NOMO-1 treated with DMSO at 0.1 percent for 48 hours (cell line): ENCODE results near the gene CLEC4G.
A peak's percentile ranks its signal among the peaks of the same experiment; 100 is the strongest.

ENCODE experiments used
- DNase-seq: peaks from one replicate; lab custom pipeline; 2025; ENCODE audit not compliant: unreplicated experiment; lab: John Stamatoyannopoulos, UW

The CLEC4G gene

DNA sequence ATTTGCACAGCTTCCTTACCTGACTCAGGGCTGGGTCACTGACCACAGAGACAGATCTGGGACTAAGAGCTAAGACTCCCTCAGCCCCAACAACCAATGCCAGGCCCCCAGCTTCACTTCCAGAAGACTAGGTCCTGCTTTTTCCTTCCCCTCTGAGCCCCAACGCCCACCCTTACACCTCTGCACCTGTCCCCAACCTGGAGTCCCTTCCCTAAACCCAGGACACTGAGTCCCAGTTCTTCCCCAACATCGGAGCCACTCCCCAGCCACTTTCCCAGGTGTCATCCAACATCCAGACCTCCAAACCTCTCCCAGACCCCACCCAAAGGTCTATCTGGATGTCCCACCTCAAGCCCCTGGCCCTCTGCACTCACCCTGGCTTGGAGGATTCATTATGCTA is 32.9 kb downstream of the CLEC4G start:
- no peak for DNase-seq

DNA sequence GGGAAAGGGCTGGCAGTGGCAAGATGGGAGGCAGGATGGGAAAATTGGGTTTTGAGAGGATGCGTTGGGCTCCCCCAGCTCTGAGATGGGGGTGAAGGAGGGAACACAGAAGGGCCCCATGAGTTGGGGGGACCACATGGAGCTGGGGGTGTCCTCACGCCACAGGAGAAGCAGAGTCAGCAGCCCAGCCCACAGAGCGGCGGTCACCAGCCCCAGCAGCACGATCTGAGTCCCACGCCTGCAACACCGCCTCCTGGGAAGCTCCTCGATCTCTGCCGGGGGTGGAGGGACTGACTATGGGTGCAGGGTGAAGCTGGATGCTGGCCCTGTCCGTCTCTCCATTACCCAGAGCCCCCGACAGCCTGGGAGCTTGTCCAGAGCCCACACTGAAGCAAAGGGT is 33.3 kb downstream of the CLEC4G start:
- no peak for DNase-seq

DNA sequence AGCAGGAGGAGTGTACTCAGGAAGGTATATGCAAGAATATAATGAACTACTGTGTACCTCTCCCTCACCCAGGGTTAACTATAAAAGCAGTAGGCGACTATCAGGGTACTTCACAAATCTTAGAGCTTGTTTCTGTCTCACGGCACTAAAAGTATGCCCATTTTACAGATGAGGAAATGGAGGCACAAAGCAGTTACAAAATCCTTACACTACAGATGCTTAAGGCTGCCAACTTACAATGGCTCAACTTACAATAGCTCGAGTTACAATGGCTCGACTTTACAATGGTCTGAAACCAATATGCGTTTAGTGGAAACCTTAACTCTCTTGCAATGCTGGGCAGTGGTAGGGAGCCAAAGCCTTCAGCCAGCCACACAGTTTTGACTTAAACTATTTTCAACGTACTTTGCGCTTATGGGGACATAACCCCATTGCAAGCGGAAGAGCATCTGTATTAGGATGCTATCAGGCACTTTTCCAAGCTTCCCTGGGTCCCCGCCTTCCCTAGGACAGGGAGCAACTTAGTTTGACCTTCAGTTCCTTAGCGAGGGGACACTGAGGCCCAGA is 34.1 kb downstream of the CLEC4G start:
- DNase-seq = no peak

DNA sequence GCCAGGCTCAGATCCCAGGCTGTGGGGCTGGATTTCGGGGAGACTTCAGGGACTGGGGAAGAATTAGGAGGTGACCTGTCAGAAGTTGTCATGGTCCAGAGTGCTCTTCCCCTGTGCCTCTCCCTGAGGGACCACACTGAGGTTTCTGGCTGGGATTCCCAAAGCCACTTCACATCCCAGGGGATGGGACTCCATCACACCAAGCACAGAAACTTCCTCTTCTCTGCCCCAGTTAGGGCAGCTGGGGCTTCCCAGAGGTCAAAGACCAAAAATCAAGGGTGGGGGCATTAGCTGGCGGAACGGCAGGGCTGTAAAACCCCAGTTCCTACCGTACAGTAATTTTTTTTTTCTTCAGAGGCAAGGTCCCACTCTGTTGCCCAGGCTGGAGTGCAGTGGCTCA is 37.4 kb downstream of the CLEC4G start:
- no peak for DNase-seq

DNA sequence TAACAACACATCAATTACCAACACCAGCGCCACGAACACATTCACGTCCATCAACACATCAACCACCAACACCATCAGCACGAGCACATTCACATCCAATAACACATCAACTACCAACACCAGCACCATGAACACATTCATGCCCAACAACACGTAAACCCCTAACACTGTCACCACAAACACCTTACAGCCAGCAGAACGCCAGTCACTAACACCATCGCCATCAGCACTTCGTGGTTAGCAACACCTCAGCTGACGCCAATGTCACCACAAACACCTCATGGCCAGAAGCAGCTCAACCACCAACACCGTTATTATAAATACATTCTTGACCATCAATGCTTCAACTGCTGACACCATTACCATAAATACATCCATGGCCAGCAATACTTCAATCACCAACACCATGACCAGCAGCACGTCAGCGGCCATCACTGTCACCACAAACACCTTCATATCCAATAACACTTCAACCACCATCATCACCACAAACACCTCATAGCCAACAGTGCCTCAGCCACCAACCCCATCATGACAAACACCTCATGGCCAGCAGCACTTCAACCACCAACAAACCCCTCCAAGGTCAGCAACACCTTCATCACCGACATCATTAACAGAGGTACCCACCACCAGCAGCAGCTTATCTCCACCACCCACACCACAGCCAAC is 39.4 kb downstream of the CLEC4G start:
- DNase-seq = no peak

DNA sequence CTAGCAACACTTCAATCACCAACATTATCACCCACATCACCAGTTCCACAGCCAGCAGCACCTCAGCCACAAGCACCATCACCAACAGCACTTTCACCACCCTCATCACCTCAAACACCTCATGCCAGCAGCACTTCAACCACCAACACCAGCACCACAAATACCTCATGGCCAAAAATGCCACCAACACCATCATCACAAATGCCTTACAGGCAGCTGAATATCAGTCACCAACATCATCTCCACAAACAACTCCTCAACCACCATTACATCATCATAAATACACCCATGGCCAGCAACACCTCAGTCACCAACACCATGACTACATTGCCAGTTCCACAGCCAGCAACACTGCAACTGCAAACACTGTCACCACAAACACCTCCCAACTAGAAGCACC is 40.4 kb downstream of the CLEC4G start:
- no peak for DNase-seq

DNA sequence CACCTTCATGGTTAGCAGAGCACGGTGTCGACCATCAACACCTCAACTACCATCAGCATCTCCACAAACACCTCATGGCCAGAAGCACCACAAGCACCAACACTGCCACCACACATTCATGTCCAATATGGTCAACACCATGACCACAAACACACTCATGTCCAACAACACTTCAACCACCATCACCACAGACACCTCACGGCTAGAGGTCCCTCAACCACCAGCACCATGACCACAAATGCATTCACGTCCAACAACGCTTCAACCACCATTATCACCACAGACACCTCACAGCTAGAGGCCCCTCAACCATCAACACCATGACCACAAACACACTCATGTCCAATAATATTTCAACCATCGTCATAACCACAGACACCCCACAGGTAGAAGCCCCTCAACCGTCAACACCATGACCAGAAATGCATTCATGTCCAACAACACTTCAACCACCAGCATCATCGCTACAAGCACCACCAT is 41.1 kb downstream of the CLEC4G start:
- DNase-seq = no peak

DNA sequence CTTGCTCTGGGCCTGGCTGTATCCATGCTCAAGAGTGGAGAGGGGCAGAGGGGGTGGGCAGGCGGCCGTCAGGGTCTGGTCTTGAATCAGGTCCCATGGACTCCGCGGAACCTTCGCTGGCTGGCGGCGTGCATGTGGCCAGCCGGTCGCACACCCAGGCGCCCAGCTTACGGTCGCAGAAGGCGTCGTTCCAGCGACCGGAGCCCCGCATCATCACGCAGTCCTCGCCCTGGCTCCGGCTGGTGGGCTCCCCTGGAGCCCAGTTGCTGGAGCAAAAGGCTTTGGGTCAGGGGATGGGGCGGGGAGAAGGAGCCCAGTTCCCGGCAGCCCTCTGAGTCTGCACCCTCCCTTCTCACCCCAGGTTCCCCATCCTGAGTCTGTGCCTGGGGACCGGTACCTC is 42.7 kb downstream of the CLEC4G start:
- no peak for DNase-seq

DNA sequence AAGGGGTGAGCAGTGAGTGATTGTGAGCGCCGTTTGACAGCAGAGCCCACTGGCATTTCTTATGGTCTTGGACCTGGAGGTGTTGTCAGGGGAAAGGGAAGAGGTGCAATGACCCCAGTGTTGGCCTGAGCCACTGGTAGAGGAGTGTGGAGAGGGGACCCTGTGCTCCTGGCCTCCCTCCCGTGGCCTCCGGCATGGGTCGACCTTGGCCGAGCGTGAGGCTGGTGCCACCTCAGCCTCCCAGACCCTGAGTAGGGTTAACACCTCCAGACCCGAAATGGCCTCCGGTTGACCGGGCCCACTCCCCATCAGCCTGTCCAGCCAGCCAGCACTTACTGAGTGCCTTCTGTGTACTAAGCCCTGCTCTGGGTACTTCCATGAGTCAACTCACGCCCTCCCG is 44.7 kb downstream of the CLEC4G start:
- no peak for DNase-seq

DNA sequence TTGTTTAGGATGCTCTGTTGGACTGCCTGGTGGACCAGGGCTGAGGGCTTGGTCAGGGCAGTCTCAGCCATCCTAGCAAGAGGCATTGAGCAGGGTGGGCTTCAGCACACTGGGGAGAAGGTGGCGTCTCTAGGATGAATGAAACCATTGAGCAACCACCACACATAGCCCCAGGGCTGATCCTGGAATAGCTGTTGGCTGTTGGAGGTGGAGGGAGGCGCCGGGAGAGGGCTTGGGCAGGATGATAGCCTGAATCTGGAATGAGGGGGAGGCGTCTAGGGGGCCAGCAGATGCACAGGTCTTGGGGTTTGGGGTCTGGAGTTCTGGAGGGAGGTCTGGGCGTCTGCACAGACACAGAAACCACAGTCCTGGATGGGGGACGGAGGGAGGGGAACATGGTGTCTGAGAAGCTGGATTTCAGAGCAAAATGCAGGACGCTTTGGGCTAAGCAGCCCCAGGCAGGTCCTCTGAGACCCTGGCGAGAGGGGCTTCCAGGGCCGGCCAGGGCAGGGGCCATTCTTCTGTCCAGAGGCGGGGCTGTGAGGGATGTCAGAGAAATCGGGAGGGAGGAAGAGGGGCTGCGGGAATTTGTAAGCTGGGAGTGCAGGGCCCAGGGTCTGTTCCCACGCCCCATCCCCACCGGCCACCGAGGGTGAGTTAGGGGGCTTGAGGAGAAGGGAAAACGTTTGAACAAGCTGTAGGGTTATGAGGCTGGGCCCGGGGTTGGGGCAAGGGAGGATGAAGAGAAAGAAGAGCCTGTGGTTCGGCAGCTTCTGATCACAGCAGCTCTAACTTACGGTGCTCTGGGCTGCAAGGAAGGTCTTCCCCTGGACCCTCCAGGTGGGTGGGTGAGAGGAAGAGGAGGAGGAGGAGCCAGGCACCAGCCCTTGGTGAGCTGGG is 46.1 kb downstream of the CLEC4G start:
- no peak for DNase-seq

DNA sequence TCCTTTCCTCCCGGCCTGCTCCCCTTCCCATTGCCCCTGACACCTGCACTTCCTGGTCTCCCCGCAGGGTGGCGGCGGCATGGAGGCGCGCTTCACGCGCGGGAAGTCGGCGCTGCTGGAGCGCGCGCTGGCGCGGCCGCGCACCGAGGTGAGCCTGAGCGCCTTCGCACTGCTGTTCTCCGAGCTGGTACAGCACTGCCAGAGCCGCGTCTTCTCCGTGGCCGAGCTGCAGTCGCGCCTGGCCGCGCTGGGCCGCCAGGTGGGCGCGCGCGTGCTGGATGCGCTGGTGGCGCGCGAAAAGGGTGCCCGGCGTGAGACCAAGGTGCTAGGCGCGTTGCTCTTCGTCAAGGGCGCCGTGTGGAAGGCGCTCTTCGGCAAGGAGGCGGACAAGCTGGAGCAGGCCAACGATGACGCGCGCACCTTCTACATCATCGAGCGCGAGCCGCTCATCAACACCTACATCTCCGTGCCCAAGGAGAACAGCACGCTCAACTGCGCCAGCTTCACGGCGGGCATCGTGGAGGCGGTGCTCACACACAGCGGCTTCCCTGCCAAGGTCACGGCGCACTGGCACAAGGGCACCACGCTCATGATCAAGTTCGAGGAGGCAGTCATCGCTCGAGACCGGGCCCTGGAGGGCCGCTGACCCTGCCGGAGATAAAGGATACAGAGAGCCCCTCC is 49.6 kb downstream of the CLEC4G start:
- DNase-seq = no peak

DNA sequence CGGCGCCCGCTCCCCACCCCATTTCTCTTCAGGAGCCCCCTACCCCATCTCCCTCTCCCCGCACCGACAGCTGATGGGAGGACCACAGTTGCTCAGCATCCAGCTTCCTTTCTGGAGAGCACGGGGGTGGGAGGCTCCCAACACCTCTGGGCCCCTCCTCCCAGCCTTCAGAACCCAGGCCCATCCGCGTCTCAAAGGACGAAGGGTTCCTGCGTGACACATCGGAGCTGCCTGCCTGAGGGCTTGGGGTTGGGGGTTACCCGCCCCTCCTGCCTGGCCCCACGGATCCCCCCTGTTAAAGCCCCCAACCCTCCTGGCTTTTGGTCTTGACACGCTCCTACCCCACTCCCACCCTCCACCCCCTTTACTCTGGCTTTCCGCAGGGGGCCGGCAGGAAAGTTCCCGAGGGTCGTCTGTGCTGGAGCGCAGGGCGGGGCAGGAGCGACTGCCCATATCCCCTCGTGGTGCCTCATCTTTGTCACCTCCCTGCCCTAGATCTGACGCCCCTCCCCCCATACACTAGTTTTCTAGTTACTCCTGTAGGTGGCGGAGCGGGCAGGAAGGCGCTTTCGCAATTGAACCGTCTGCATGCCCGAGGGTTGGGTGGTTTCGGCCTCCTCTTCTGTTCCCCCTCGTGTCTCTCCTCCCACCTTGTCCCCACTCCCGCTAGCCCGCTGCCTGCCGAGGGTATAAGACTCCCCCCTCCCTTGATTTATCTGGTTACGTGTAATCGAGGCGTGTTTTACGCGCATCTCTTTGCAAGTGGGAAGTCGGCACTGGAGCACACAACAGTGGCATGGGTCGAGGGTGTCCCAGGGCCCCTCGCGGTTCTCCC is 50.4 kb downstream of the CLEC4G start:
- DNase-seq = peak; percentile 98

DNA sequence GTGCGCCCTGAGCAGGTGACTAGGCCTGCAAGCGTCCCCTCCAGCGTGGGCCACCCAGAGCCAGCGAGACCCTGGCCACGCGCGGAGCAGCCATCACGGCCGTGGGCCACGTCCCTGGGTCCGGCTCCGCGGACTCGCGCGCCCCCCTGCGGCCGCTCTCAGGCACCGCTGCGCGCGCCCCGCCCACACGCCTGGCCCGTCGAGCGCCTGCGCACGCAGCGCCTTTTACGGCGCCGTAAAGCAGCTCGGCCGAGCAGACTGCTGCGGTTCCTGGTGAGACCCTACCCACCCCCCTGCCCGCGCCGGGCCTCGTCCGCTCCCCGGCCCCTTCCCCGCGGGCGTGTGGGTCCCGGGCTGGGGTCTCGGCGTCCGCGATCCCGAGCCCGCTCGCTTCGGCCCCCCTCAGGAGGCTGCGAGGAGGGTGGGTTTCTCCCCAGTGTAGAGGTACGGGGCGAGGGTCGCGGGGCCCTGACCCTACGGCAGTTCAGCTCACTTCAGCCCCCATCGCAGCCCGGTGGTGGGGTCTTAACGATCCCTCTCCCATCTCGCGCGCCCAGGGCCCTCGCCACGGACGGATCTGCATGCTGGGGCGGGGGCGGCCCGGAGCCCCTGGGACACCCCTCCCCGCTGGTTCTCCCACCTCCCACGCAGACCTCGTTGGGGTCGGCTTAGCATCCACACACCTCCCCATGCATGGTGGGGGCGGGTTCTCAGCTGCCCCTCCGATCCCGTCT is 51.1 kb downstream of the CLEC4G start, which contains the start of gene TRAPPC5:
Gene TRAPPC5 (plus strand): TSS at position 228 of the 734 bp plus-strand sequence. CDS start 1,421 bp downstream, outside the sequence.
- DNase-seq = peak; percentile 76

DNA sequence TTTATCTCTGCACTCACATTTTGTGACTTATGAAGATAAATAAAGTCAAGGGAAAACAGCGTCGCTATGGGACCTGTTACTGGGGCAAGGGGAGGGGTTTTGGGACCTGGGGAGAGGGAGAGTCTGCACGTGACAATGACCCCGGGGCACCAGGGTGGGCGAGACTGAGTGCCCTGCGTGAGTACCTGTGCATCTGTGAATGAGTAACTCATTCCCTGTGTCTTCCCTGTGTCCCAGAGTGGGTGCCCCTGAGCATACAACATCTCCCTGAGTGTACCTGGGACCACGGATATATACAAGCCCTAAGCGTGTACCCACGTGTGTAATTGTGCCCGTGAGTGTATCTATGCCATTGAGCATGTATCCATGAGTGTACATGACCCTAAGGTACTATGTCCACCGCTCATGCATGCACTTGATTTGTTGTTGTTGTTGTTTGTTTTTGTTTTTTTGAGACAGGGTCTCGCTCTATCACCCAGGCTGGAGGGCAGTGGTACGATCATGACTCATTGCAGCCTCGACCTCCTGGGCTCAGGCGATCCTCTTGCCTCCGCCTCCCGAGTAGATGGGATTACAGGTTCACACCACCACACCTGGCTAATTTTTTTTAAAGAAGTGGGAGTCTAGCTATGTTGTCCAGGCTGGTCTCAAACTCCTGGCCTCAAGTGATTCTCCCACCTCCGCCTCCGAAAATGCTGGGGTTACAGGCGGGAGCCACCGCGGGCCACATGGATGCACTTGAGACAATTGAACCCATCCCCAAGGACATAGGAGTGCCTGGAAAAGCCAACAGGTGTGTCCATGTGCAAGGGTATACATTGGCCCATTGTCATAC is 51.9 kb downstream of the CLEC4G start:
- DNase-seq = no peak

DNA sequence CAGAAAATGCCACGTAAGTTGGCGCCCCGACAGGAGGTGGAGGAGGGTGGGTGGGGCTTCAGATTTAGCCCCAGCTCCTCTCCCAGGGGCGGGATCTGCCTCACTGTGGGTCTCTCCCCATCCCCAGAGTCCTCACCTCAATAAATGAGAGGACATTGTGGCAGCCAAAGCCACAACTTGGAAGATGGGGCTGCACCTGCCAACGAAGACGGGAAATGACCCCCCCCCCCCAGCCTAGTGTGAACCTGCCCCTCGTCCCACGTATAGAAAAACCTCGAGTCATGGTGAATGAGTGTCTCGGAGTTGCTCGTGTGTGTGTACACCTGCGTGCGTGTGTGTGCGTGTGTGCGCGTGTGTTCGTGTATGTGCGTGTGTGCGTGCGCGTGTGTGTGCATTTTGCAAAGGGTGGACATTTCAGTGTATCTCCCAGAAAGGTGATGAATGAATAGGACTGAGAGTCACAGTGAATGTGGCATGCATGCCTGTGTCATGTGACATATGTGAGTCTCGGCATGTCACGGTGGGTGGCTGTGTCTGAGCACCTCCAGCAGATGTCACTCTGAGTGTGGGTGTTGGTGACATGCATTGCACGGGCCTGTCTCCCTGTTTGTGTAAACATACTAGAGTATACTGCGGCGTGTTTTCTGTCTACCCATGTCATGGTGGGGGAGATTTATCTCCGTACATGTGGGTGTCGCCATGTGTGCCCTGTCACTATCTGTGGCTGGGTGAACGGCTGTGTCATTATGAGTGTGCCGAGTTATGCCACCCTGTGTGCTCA is 52.7 kb downstream of the CLEC4G start:
- DNase-seq = peak; percentile 26
